Kidney epithelial cell (primary cell): Measurements from ENCODE around the gene TTF1. TPM values are rescaled to one million over a fixed set of nuclear protein-coding genes. Genes with fewer than 3 reads are reported as not detected.

Source experiments
- DNase-seq: peaks from one replicate; pipeline ENCODE4 v3.0.0-alpha.2; 2010; ENCODE audit warnings: low read depth
- H3K27me3 ChIP-seq: 2 replicates; pipeline ENCODE4 v1.6.0; 2011; ENCODE audit warnings: low read length; ENCODE audit not compliant: control insufficient read depth, insufficient read depth
- H3K36me3 ChIP-seq: 2 replicates; pipeline ENCODE4 v1.5.1; 2011; ENCODE audit warnings: low read length; ENCODE audit not compliant: control insufficient read depth, insufficient read depth
- H3K4me3 ChIP-seq: 2 replicates; pipeline ENCODE4 v1.5.1; 2011; ENCODE audit warnings: low read depth, mild to moderate bottlenecking, control low read depth, low read length
- total RNA-seq: library from RNA; depleted of rRNA; stranded (reverse); fragments of >200 nt; gene quantifications from 2 replicates; pipeline ENCODE4 v1.2.3, GENCODE V29; 2015
- TF ChIP-seq, protein P1 (sequence below): IDR thresholded peaks from 2 replicates; pipeline ENCODE4 v1.5.1; 2011; ENCODE audit warnings: mild to moderate bottlenecking, moderate library complexity, low read length, control low read depth, inconsistent platforms; ENCODE audit not compliant: insufficient read depth, poor library complexity, severe bottlenecking

The TTF1 gene
- total RNA-seq, 1 donor from 2014 or later = 11.5 TPM

DNA sequence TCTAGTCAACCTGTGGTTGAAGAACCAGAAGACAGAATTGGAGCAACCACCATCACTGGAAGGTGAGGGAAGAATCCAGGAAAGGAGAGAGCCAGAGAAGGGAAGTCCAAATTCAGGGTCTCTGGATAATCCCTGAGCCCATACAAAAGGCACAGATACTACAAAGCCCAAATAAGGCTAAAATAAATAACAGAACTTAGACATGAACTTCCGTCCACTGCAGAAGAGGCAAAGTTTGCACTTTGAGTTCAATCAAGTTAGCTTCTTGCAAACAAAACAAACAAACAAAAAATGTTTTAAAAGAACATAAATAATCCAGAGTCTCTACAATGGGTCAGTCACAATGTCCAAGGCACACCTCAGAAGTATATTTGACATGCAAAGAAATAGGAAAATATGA, 24.4 kb upstream of the TTF1 start:
- TF ChIP-seq, protein P1, sequence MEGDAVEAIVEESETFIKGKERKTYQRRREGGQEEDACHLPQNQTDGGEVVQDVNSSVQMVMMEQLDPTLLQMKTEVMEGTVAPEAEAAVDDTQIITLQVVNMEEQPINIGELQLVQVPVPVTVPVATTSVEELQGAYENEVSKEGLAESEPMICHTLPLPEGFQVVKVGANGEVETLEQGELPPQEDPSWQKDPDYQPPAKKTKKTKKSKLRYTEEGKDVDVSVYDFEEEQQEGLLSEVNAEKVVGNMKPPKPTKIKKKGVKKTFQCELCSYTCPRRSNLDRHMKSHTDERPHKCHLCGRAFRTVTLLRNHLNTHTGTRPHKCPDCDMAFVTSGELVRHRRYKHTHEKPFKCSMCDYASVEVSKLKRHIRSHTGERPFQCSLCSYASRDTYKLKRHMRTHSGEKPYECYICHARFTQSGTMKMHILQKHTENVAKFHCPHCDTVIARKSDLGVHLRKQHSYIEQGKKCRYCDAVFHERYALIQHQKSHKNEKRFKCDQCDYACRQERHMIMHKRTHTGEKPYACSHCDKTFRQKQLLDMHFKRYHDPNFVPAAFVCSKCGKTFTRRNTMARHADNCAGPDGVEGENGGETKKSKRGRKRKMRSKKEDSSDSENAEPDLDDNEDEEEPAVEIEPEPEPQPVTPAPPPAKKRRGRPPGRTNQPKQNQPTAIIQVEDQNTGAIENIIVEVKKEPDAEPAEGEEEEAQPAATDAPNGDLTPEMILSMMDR = no peak
- Histone ChIP-seq H3K4me3 (no peak overlapping the region), H3K36me3 (no peaks in the 10 kb centered on the region), H3K27me3 (peaks cover 12% of the 10 kb centered on the region)
- DNase-seq = no peak

DNA sequence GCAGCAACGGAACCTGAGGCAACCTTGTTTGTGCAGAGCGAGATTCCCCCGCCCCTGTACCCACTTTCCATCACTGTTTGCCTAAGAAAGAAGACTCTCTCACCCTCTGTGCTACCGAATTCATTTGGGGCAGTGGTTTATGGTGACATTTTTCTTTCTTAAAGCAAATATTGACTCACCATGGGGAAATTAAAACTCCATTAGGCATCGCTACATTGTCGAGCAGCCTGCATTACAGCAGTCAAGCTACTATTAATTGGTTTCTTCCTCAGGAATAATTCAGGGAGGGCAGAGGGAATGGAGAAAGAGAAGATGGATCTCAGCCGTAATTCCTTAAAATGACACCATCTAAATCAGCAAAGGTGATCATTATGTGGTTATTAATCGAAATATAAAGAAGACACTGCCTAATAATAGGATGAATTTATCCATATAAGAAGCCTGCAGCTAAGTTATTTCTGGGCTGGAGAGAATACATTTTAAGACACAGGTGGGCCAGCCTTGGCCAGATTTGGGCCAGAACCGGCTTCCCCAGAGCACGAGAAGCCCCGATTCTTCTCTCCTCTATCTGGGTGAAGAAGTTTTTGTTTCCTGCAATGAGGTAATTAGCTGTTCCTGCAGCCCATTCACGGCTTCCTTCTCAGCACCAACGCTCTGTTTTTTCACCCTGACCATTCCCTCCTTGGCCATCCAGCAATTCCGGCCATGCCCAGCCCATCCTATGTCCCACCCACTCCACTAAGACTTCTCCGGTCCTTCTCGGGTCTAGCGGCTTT, 20.2 kb upstream of the TTF1 start:
- Histone ChIP-seq H3K27me3 (peaks cover 17% of the 10 kb centered on the region), H3K4me3 (no peak overlapping the region), H3K36me3 (no peaks in the 10 kb centered on the region)
- TF ChIP-seq, protein P1 = no peak
- DNase-seq = no peak

DNA sequence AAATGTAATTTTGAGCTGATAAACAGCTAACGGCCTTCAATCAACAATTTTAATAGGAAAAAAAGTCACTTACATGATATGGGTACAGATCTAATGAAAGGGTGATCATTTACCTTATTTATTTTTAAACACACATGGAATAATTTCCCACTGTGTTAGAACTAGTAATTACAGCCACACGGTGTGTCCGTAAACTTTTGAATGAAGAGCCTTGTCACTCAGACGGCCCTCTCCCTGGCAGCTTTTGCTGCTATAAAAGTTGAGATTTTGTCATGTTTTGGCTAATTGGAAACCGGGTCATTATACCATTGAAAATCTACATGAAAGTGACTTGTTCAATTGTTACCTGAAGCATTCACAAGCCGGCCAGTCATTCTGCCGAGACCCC, 19.0 kb upstream of the TTF1 start:
- peaks cover 17% of the 10 kb centered on the region for H3K27me3 ChIP-seq
- H3K4me3 ChIP-seq = no peak overlapping the region
- TF ChIP-seq, protein P1 = no peak
- DNase-seq = no peak
- H3K36me3 ChIP-seq = no peaks in the 10 kb centered on the region

DNA sequence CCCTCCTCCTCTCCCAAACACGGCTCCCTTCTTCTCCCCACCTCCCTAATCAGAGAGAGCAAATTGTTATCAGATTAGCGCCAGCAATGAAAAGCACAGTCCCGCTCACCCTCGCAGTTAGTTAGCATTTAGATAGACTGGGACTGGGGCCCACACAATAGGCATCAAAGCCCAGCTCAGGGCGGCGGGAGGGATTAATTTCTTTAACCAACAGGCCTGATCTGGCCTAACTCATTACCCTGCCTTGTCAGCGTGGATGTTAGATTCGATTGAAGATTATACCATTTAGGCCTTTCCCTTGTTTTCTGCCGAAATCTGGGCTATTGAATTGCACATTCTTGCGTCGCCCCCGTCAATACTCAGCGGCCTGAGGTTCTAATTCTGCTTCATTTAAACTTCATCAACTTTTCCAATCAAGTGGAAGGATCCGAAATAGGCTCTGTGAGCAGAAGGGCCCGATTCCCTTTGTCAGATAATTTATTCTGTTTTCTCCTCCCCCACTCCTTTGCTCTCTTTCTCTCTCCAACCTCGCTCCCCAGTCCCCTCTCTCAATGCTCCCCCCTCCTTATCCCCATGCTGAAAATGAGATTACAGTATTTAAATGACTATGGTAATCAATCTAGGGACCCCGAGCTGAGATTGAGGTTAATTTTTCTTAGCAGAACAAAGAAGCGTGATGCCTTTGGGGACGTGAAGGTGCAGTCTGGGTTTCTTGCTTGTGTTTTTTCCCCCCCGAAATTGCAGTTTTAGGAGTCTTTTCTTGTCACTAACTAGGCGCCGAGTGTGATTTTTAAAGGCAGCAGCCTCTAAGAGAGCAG, 18.4 kb upstream of the TTF1 start:
- H3K4me3 ChIP-seq = no peak overlapping the region
- no peak for DNase-seq
- TF ChIP-seq, protein P1 = no peak
- H3K36me3 ChIP-seq = no peaks in the 10 kb centered on the region
- H3K27me3 ChIP-seq = peaks cover 17% of the 10 kb centered on the region

DNA sequence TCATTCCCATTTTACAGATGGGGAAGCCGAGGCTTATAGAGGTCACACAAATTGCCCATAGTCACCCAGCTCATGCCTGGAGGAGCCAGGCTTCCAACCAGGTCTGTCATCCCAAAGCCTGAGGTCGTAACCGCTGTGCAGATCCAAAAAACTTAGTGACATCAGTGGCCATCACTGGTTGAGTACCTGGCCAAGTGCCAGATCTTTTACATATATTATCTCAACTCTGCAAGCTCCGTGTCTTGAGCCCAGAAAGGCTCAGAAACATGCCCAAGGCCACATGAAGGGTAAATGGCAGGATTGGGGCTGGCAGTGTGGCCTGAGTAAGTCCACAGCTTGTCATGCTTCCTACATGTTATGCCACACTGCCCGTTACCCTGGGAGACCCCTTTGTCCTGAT, 16.9 kb upstream of the TTF1 start:
- Histone ChIP-seq H3K4me3 (no peak overlapping the region), H3K27me3 (peaks cover 13% of the 10 kb centered on the region)
- TF ChIP-seq, protein P1 = no peak

More for the DNA sequence above, 16.9 kb upstream of the TTF1 start:
- DNase-seq = no peak
- no peaks in the 10 kb centered on the region for H3K36me3 ChIP-seq
